ENCODE data around the gene B4GALT7.
"Not testable (repeated sequence)": the region's sequence is repeated elsewhere in the genome, so short reads cannot be mapped to it uniquely, and the experiment has no call there.

Gene B4GALT7

DNA sequence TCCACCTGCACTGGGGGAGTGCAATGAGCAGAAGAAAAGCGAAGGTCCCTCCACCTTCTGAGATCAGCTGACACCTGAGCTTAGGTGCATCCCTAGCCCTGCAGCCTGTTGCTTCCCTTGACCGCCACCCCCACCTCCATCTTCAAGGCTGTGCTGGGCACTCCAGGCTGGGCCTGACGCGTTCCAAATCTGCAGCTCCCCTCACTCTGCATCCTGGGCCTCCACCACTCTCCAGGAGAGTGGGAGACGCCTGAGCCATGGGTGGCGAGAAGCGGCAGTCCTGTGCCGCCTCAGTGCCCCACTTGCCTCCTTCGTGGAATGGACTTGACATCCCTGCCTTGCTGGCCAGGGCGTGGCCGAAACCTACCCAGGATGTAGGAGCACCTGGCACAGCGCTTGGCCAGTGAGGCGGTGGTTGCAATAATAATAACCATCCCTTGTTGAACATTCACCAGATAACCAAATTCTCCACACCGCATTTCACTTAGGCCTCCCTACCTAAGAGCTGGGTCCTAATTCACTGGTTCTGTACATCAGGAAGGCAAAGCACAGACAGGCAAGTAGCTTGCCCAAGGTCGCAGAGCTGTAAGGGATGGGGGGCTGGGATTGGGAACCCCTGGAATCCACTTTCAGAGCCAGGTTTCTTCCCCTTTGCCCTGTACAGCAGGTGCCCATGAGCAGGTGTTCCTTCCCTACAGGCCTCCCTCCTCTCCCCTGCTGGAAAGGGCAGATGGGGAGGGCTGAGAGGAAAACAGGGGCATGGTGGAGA is 11.7 kb downstream of the B4GALT7 start:
- no peak overlapping the region for H3K4me3 ChIP-seq (replicated peaks in 1 of 2; ENCODE audit: low read depth in 2 of 2, low read length in 2 of 2)
- TF ChIP-seq, protein P1, sequence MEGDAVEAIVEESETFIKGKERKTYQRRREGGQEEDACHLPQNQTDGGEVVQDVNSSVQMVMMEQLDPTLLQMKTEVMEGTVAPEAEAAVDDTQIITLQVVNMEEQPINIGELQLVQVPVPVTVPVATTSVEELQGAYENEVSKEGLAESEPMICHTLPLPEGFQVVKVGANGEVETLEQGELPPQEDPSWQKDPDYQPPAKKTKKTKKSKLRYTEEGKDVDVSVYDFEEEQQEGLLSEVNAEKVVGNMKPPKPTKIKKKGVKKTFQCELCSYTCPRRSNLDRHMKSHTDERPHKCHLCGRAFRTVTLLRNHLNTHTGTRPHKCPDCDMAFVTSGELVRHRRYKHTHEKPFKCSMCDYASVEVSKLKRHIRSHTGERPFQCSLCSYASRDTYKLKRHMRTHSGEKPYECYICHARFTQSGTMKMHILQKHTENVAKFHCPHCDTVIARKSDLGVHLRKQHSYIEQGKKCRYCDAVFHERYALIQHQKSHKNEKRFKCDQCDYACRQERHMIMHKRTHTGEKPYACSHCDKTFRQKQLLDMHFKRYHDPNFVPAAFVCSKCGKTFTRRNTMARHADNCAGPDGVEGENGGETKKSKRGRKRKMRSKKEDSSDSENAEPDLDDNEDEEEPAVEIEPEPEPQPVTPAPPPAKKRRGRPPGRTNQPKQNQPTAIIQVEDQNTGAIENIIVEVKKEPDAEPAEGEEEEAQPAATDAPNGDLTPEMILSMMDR (IDR thresholded peaks at IDR 0.05; ENCODE audit: low read depth, low read length): no peak
- DNase-seq (ENCODE audit: low read depth in 2 of 2): no peak

DNA sequence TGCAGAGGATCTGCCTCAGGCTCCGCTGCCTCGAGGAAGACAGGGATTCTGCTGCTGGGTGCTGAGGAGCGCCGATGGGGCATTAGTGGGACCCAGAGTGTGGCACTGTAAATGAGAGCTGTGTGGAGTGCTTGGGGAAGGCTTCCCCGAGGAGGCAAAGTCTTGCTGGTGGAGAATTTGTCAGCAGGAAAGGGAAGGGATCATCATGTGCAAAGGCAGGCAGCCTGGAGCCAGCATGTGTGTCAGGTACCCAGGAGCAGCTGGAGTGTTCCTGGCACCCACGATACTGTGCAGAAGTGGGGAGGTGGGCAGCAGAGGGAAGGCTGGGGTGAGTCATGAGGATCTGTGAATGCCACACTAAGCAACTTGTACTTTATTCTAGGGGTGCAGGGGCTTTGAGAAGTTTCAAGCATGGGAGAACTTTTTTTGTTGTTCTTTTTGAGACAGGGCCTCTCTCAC is 12.3 kb downstream of the B4GALT7 start:
- TF ChIP-seq, protein P1 (IDR thresholded peaks at IDR 0.05; ENCODE audit: low read depth, low read length): no peak
- H3K4me3 ChIP-seq (replicated peaks in 1 of 2; ENCODE audit: low read depth in 2 of 2, low read length in 2 of 2): no peak overlapping the region
- DNase-seq (ENCODE audit: low read depth in 2 of 2): no peak

DNA sequence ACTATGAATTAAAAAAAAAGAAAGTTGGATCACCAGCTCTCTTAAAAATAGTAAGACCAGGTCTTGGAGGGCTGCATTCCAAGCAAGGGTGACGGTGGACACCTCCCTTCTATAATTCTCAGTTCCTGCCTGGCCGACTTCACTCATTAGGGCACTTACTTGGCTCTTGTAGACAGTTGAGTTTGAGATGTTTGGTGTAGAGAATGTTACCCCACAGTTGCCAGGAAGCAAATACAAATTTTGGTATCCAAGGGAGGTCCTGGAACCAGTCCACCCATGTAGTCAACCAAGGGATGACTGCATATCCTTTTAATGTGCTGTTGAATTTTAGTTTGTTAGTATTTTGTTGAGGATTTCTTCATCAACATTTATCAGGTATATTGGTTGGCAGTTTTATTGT is 20.6 kb downstream of the B4GALT7 start:
- no peak for DNase-seq (ENCODE audit: low read depth in 2 of 2)
- no peak overlapping the region for H3K4me3 ChIP-seq (replicated peaks in 1 of 2; ENCODE audit: low read depth in 2 of 2, low read length in 2 of 2)
- TF ChIP-seq, protein P1 (IDR thresholded peaks at IDR 0.05; ENCODE audit: low read depth, low read length): no peak

DNA sequence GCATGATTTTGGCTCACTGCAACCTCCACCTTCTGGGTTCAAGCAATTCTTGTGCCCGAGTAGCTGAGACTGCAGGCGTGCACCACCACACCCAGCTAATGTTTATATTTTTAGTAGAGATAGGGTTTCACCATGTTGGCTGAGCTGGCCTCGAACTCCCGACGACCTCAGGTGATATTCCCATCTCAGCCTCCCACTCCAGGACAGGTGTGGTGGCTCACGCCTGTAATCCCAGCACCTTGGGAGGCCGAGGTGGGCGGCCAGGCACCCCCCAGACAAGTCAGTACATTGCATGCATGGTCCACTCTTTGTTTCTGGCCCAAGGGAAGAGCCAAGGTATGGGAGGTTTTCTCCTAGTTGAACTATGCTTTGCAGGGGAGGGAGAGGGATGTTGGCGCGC is 24.2 kb downstream of the B4GALT7 start:
- DNase-seq (ENCODE audit: low read depth in 2 of 2); H3K4me3 ChIP-seq (replicated peaks in 1 of 2; ENCODE audit: low read depth in 2 of 2, low read length in 2 of 2): not testable (repeated sequence)

DNA sequence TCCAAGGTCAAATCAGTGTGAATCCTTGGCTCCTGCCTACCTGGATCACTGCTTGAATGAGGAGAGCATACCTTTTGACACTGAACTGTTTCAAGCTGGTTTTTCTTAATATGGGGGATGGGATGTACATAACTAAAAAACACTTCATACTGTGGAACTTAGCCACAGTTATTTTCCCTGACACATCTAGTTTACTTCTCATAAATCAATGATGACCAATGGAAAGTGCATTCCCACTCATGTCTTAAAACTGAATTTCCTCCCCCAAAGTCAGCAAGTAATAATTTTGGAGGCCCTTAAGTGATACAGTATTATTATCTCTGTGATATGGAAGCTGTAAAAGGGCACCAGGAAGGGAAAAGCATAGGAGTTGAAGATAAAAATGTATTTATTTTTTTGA is 30.3 kb downstream of the B4GALT7 start:
- not testable (repeated sequence) for H3K4me3 ChIP-seq (replicated peaks in 1 of 2; ENCODE audit: low read depth in 2 of 2, low read length in 2 of 2); DNase-seq (ENCODE audit: low read depth in 2 of 2)

DNA sequence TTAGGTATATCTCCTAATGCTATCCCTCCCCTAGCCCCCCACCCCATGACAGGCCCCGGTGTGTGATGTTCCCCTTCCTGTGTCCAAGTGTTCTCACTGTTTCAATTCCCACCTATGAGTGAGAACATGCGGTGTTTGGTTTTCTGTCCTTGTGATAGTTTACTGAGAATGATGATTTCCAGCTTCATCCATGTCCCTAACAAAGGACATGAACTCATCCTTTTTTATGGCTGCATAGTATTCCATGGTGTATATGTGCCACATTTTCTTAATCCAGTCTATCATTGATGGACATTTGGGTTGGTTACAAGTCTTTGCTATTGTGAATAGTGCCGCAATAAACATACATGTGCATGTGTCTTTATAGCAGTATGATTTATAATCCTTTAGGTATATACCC is 35.0 kb downstream of the B4GALT7 start:
- H3K4me3 ChIP-seq (replicated peaks in 1 of 2; ENCODE audit: low read depth in 2 of 2, low read length in 2 of 2); DNase-seq (ENCODE audit: low read depth in 2 of 2): not testable (repeated sequence)

DNA sequence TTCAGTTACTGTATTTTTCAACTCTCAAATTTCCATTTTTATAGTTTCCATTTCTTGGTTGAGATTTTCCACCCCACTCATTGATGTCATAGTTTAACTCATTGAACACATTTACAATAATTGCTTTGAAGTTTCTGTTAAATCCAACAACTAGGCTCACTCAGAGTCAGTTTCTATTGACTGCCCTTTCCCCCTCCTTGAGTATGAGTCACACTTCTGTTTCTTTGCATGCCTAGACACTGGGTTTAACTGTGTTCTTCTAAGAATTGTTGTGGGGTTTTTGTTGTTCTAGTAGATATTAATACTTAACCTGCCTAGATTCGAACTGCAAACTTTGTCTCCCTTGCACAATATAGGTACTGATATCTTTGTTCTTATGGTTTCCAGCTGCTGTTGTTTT is 45.5 kb downstream of the B4GALT7 start:
- H3K4me3 ChIP-seq (replicated peaks in 1 of 2; ENCODE audit: low read depth in 2 of 2, low read length in 2 of 2); DNase-seq (ENCODE audit: low read depth in 2 of 2): not testable (repeated sequence)

DNA sequence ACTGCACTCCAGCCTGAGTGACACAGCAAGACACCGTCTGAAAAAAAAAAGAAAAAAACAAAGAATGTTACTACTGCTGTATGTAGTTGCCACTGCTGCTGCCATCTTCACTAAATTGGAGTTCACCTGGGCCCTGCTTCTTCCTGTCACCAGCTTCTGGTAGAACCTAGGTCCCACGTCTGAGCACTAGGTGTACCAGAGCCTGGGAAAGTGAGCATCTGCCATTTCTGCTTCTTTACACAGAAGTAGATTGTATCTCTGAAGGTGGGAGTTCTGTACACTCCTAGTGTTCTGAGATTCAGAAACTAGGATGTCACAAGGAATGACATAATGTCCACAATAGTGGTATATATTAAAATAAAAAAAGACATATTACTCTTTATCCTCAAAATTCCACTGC is 51.3 kb downstream of the B4GALT7 start:
- H3K4me3 ChIP-seq (replicated peaks in 1 of 2; ENCODE audit: low read depth in 2 of 2, low read length in 2 of 2); DNase-seq (ENCODE audit: low read depth in 2 of 2): not testable (repeated sequence)

DNA sequence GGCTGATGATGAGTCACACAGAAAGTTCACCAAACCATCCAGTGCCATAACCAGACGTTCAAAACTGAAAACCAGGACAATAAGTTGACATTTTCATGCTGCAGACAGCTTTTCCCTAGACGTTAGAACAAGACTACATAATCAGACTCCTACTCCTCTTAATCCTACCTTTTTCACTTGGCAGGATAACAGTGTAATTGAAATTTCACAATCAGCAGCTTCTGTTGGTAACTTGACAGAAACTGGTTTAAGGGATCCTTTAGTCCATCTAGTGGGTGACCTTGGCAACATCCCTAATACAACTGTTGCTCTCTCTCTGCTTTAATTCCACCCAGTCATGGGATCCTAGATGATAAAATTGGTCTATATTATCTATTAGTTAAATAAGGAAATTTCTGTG is 57.9 kb downstream of the B4GALT7 start:
- peak; percentile 6 to 15 for DNase-seq (ENCODE audit: low read depth in 2 of 2)
- not testable (repeated sequence) for H3K4me3 ChIP-seq (replicated peaks in 1 of 2; ENCODE audit: low read depth in 2 of 2, low read length in 2 of 2)

DNA sequence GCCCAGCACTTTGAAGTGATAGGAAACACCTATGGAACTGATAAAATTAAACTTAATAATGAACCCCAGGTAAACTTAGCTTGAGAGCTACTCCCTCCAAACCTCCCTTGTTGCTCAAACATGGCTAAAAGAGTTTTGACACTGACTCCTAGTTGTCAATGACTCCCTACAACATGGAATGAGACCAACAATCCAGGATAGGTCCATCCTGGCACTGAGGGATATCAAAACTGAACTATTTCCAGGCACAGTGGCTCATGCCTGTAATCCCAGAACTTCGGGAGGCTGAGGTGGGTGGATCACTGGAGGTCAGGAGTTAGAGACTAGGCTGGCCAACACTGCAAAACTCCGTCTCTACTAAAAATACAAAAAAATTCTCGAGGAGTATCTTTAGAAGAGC is 58.6 kb downstream of the B4GALT7 start:
- not testable (repeated sequence) for DNase-seq (ENCODE audit: low read depth in 2 of 2); H3K4me3 ChIP-seq (replicated peaks in 1 of 2; ENCODE audit: low read depth in 2 of 2, low read length in 2 of 2)

All from cardiac fibroblast (primary cell).